ENCODE measurements around the gene HEXIM2. TPM values are rescaled to one million over a fixed set of nuclear protein-coding genes. Genes with fewer than 3 reads are reported as not detected.

HEXIM2 gene
- total and polyA plus RNA-seq, 2 of the 13 experiments (the other 11 are each of a cell fraction or from before 2014, with no cell fraction given) = 27.1 to 32.4 TPM

- no peak for TF ChIP-seq E2F1 (CRISPR knock-in tag; IDR thresholded peaks at IDR 0.05)
- peak; percentile 65; the same call in 1 of the 2 replicates for TF ChIP-seq HNF4G (IDR thresholded peaks at IDR 0.05; ENCODE audit: borderline replicate concordance, low read depth, low read length)
- TF ChIP-seq HNF4G (CRISPR knock-in tag; IDR thresholded peaks at IDR 0.05; ENCODE audit: borderline replicate concordance, low read depth) = 0 out of 2 replicates have a peak, but pooled peaks have one; percentile 35
- peak; percentile 91; the same call in 1 of the 2 replicates for TF ChIP-seq HNRNPL (IDR thresholded peaks at IDR 0.05; ENCODE audit: low read depth, low read length)
- TF ChIP-seq HNF4A (CRISPR knock-in tag; IDR thresholded peaks at IDR 0.05) = peak; percentile 88
- TF ChIP-seq THRA (CRISPR knock-in tag; IDR thresholded peaks at IDR 0.05; ENCODE audit: borderline replicate concordance) = peak; percentile 42; the same call in 1 of the 2 replicates
- TF ChIP-seq MED1 (CRISPR knock-in tag; IDR thresholded peaks at IDR 0.05) = peak; percentile 59
- no peak for TF ChIP-seq HHEX (CRISPR knock-in tag; IDR thresholded peaks at IDR 0.05)
- TF ChIP-seq ZKSCAN5 (CRISPR knock-in tag; IDR thresholded peaks at IDR 0.05) = no peak
- no peak for TF ChIP-seq ZHX2 (IDR thresholded peaks at IDR 0.05; ENCODE audit: low read depth)
- TF ChIP-seq ZHX2 (CRISPR knock-in tag; IDR thresholded peaks at IDR 0.05; ENCODE audit: borderline replicate concordance) = no peak
- peak; percentile 12; the same call in 1 of the 2 replicates for TF ChIP-seq ZNF839 (CRISPR knock-in tag; IDR thresholded peaks at IDR 0.05; ENCODE audit: borderline replicate concordance)
- TF ChIP-seq FOSL1 (CRISPR knock-in tag; IDR thresholded peaks at IDR 0.05; ENCODE audit: borderline replicate concordance) = no peak
- 0 out of 2 replicates have a peak, but pooled peaks have one; percentile 72 for TF ChIP-seq ZFP41 (CRISPR knock-in tag; IDR thresholded peaks at IDR 0.05; ENCODE audit: borderline replicate concordance)
- no peak for TF ChIP-seq MXD3 (CRISPR knock-in tag; IDR thresholded peaks at IDR 0.05)
- TF ChIP-seq ZNF281 (CRISPR knock-in tag; IDR thresholded peaks at IDR 0.05; ENCODE audit: borderline replicate concordance) = no peak; the same call in 1 of the 2 replicates
- TF ChIP-seq KLF13 (CRISPR knock-in tag; IDR thresholded peaks at IDR 0.05) = no peak
Measured at GRCh38 chr17:45127548-45128300, 34.0 kb upstream of the HEXIM2 start (continued).
